Calu3 (cell line): ENCODE results near the gene APOBR. TPM values are rescaled to one million over a fixed set of nuclear protein-coding genes. Genes with fewer than 3 reads are reported as not detected.

Experiments
- BruUV-seq: library from RNA; stranded (reverse); fragments of 400-500 nt; replicated peaks from 2 replicates; lab custom pipeline; 2021; lab: Mats Ljungman, UMichigan
- CTCF ChIA-PET: fragments of 300-600 bp; sonication (Branson Sonifier 250); formaldehyde crosslinking; loops from one replicate; lab custom pipeline; 2022; ENCODE audit warnings: antibody characterized with exemption; lab: Charles Lee
- DNase-seq: peaks from one replicate; pipeline ENCODE4 v3.0.0; 2022
- H3K27ac Mint-ChIP-seq: one replicate; pipeline ENCODE4 v1.8.0; 2022; ENCODE audit warnings: mixed read lengths; ENCODE audit not compliant: unreplicated experiment
- H3K27me3 Mint-ChIP-seq: one replicate; pipeline ENCODE4 v1.8.0; 2022; ENCODE audit warnings: mixed read lengths; ENCODE audit not compliant: unreplicated experiment
- H3K36me3 Mint-ChIP-seq: one replicate; pipeline ENCODE4 v1.8.0; 2022; ENCODE audit warnings: mild to moderate bottlenecking, moderate library complexity, mixed read lengths; ENCODE audit not compliant: insufficient read depth, unreplicated experiment
- H3K4me1 Mint-ChIP-seq: one replicate; pipeline ENCODE4 v1.8.0; 2022; ENCODE audit warnings: mild to moderate bottlenecking, low read depth, mixed read lengths; ENCODE audit not compliant: unreplicated experiment
- H3K4me3 Mint-ChIP-seq: one replicate; pipeline ENCODE4 v1.8.0; 2022; ENCODE audit warnings: mild to moderate bottlenecking, low read depth, moderate library complexity, mixed read lengths; ENCODE audit not compliant: unreplicated experiment
- H3K9me3 Mint-ChIP-seq: one replicate; pipeline ENCODE4 v1.8.0; 2022; ENCODE audit warnings: low read depth, mixed read lengths; ENCODE audit not compliant: unreplicated experiment
- CTCF ChIP-seq: fragments of 200-600 bp; IDR thresholded peaks from one replicate; pipeline ENCODE4 v1.8.0; 2022; ENCODE audit warnings: antibody characterized with exemption; ENCODE audit not compliant: unreplicated experiment
- intact Hi-C: fragments of 100-400 bp; cut with micrococcal nuclease; formaldehyde crosslinking; loops from one replicate; pipeline ENCODE4 v1.10.0; 2022; ENCODE audit not compliant: unreplicated experiment
- total RNA-seq: library from RNA; stranded (reverse); gene quantifications from 2 replicates; pipeline ENCODE4 v1.2.3, GENCODE V29; 2022

The APOBR gene
- total RNA-seq, 1 experiment from 2014 or later: 0.14 TPM

GRCh38 chr16:28511031-28511430 lies 16.6 kb downstream of the APOBR start:
- Mint-ChIP-seq H3K27me3 (peaks cover 14% of the 10 kb centered on the region), H3K36me3 (peaks cover 4% of the 10 kb centered on the region), H3K4me1 (no peaks in the 10 kb centered on the region), H3K4me3 (no peak overlapping the region), H3K27ac (no peak overlapping the region), H3K9me3 (no peaks in the 10 kb centered on the region)
- intact Hi-C loops: no loop called here
- CTCF ChIA-PET: interaction anchor here (0.7 kb wide), 1 partner anchor 1428 kb away, joined by 3 read pairs; no protein-coding TSS in a partner anchor
- peak; percentile 52 for DNase-seq
- no peak for TF ChIP-seq CTCF
- BruUV-seq: no TSS peak

- BruUV-seq: no TSS peak
- Mint-ChIP-seq H3K4me3 (no peak overlapping the region), H3K27me3 (peaks cover 3% of the 10 kb centered on the region), H3K9me3 (no peaks in the 10 kb centered on the region), H3K36me3 (peaks cover 4% of the 10 kb centered on the region), H3K27ac (peak overlapping the region; percentile 48), H3K4me1 (no peaks in the 10 kb centered on the region)
- no peak for DNase-seq
- CTCF ChIA-PET: interaction anchor here (0.7 kb wide), 1 partner anchor 1429 kb away, joined by 3 read pairs; no protein-coding TSS in a partner anchor
- intact Hi-C loops: no loop called here
- no peak for TF ChIP-seq CTCF
These were observed 17.7 kb downstream of the APOBR start for GRCh38 chr16:28511801-28512789.

- DNase-seq: no peak
- no TSS peak for BruUV-seq
- Mint-ChIP-seq H3K9me3 (no peaks in the 10 kb centered on the region), H3K4me1 (no peaks in the 10 kb centered on the region), H3K36me3 (peaks cover 4% of the 10 kb centered on the region), H3K4me3 (no peak overlapping the region), H3K27ac (no peak overlapping the region), H3K27me3 (no peaks in the 10 kb centered on the region)
- intact Hi-C loops: no loop called here
- CTCF ChIA-PET: interaction anchor here (0.6 kb wide), 1 partner anchor 1984 kb away, joined by 4 read pairs; no protein-coding TSS in a partner anchor
- TF ChIP-seq CTCF: no peak
These were observed 19.2 kb downstream of the APOBR start for GRCh38 chr16:28513484-28514181.

GRCh38 chr16:28514246-28514645 lies 19.8 kb downstream of the APOBR start:
- Mint-ChIP-seq H3K27ac (no peak overlapping the region), H3K4me3 (no peak overlapping the region), H3K27me3 (no peaks in the 10 kb centered on the region), H3K4me1 (no peaks in the 10 kb centered on the region), H3K9me3 (no peaks in the 10 kb centered on the region), H3K36me3 (peaks cover 4% of the 10 kb centered on the region)
- CTCF ChIA-PET: interaction anchor here (0.6 to 0.7 kb wide), 2 partner anchors 30 to 1984 kb away, joined by 3 to 4 read pairs; no protein-coding TSS in a partner anchor
- BruUV-seq: no TSS peak
- intact Hi-C loops: no loop called here
- no peak for DNase-seq
- no peak for TF ChIP-seq CTCF
